ENCODE results near the gene ABHD11. TPM values are rescaled to one million over a fixed set of nuclear protein-coding genes. Genes with fewer than 3 reads are reported as not detected.

ABHD11 gene
- total RNA-seq, 1 experiment from 2014 or later, result 67.7 TPM

DNA sequence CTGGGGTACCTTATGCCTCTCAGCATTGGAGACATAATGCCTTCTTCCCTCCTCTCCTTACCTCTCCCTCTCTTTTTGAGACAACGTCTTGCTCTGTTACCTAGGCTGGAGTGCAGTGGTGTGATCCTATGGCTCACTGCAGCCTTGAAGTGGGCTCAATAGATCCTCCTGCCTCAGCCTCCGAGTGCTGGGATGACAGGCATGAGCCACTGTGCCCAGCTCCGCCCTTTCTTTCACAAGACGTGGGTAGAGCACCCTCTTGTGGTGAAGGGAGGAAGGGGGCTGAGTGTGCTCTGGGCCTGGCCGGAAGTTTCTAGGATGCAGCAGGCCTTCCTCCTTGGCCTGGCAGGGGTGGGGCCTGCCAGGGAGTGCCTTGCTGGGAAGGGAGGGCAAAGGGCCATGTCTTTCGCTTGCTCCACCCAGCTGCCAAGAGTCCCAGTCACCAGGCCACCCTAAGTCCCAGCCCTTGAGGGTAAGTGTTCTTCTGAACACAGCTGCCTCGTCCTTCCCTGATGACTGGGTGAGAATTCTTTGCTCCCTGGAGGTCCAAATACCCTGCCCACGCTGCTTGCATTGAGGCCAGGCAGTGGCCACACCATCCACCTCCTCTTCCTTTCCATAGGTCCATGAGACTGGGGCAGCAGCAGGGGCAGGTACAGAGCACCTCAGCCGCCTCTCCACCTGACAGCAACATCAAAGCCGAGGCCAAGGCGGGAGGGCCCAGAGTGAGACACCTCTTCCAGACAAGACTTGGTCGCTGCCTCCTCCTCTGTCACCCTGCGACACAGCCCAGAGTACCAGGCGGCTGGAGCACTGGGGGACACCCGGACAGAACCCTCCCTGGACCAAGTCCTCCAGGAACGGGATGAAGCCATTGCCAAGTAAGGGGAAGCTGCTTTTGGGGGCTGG is 3.7 kb downstream of the ABHD11 start:
- no peaks in the 10 kb centered on the region for H3K27me3 Mint-ChIP-seq (ENCODE audit: unreplicated experiment)
- H3K4me3 Mint-ChIP-seq (ENCODE audit: low read depth, unreplicated experiment), result peak overlapping the region; percentile 28
- peak overlapping the region; percentile 17 for H3K27ac Mint-ChIP-seq (ENCODE audit: unreplicated experiment)
- peaks cover 19% of the 10 kb centered on the region for H3K4me1 Mint-ChIP-seq (ENCODE audit: low read depth, unreplicated experiment)
- no TSS peak for BruUV-seq (replicated peaks)
- no peaks in the 10 kb centered on the region for H3K9me3 Mint-ChIP-seq (ENCODE audit: low read depth, unreplicated experiment)
- intact Hi-C loops (cut with micrococcal nuclease; ENCODE audit: unreplicated experiment), result loop anchor here (1.0 kb wide), 1 partner anchor 120 kb away; no protein-coding TSS in a partner anchor
- H3K36me3 Mint-ChIP-seq (ENCODE audit: insufficient read depth, unreplicated experiment), result peaks cover 64% of the 10 kb centered on the region
- TF ChIP-seq, protein P1, sequence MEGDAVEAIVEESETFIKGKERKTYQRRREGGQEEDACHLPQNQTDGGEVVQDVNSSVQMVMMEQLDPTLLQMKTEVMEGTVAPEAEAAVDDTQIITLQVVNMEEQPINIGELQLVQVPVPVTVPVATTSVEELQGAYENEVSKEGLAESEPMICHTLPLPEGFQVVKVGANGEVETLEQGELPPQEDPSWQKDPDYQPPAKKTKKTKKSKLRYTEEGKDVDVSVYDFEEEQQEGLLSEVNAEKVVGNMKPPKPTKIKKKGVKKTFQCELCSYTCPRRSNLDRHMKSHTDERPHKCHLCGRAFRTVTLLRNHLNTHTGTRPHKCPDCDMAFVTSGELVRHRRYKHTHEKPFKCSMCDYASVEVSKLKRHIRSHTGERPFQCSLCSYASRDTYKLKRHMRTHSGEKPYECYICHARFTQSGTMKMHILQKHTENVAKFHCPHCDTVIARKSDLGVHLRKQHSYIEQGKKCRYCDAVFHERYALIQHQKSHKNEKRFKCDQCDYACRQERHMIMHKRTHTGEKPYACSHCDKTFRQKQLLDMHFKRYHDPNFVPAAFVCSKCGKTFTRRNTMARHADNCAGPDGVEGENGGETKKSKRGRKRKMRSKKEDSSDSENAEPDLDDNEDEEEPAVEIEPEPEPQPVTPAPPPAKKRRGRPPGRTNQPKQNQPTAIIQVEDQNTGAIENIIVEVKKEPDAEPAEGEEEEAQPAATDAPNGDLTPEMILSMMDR (IDR thresholded peaks at IDR 0.05; ENCODE audit: unreplicated experiment), result peak; percentile 83
- DNase-seq, result peak; percentile 89
- CTCF ChIA-PET, result interaction anchor here (0.6 to 1.6 kb wide), 8 partner anchors 34 to 213 kb away, joined by 3 to 6 read pairs (median 4); partner anchors contain the start of gene BAZ1B

GRCh38 chr7:73732397-73732796 is 6.2 kb downstream of the ABHD11 start:
- DNase-seq, result no peak
- no peak overlapping the region for H3K4me3 Mint-ChIP-seq (ENCODE audit: low read depth, unreplicated experiment)
- no TSS peak for BruUV-seq (replicated peaks)
- TF ChIP-seq, protein P1 (IDR thresholded peaks at IDR 0.05; ENCODE audit: unreplicated experiment), result no peak
- H3K36me3 Mint-ChIP-seq (ENCODE audit: insufficient read depth, unreplicated experiment), result peaks cover 41% of the 10 kb centered on the region
- intact Hi-C loops (cut with micrococcal nuclease; ENCODE audit: unreplicated experiment), result no loop called here
- H3K4me1 Mint-ChIP-seq (ENCODE audit: low read depth, unreplicated experiment), result peaks cover 19% of the 10 kb centered on the region
- H3K27me3 Mint-ChIP-seq (ENCODE audit: unreplicated experiment), result no peaks in the 10 kb centered on the region
- H3K9me3 Mint-ChIP-seq (ENCODE audit: low read depth, unreplicated experiment), result no peaks in the 10 kb centered on the region
- CTCF ChIA-PET, result interaction anchor here (0.6 kb wide), 1 partner anchor 108 kb away, joined by 3 read pairs; the partner anchor contains the start of gene MLXIPL
- H3K27ac Mint-ChIP-seq (ENCODE audit: unreplicated experiment), result no peak overlapping the region

DNA sequence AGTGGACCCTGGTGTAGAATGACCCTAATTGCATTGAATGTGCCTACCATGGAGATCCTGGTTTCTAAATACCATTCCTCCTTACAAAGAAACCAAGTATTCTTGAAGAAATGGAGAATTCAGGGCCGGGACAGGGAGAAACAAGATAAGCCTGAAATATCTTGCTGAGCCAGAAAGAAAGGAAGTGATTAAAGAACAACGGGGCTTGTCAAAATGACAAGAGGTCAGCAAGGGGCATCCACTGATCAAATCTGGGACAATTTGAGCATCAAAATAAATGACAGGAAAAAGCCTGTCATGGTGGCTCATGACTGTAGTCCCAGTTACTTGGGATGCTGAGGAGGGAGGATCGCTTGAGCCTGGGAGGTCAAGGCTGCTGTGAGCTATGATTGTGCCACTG is 8.1 kb downstream of the ABHD11 start:
- no peak overlapping the region for H3K27ac Mint-ChIP-seq (ENCODE audit: unreplicated experiment)
- CTCF ChIA-PET, result no interaction called here

GRCh38 chr7:73728551-73728950 is 10.1 kb downstream of the ABHD11 start:
- no peak for DNase-seq
- TF ChIP-seq, protein P1 (IDR thresholded peaks at IDR 0.05; ENCODE audit: unreplicated experiment), result no peak

More for the DNA sequence above, 8.1 kb downstream of the ABHD11 start:
- Mint-ChIP-seq H3K36me3 (ENCODE audit: insufficient read depth, unreplicated experiment) (peaks cover 22% of the 10 kb centered on the region), H3K27me3 (ENCODE audit: unreplicated experiment) (no peaks in the 10 kb centered on the region), H3K4me1 (ENCODE audit: low read depth, unreplicated experiment) (peaks cover 8% of the 10 kb centered on the region), H3K4me3 (ENCODE audit: low read depth, unreplicated experiment) (no peak overlapping the region), H3K9me3 (ENCODE audit: low read depth, unreplicated experiment) (no peaks in the 10 kb centered on the region)
- TF ChIP-seq, protein P1 (IDR thresholded peaks at IDR 0.05; ENCODE audit: unreplicated experiment), result no peak
- intact Hi-C loops (cut with micrococcal nuclease; ENCODE audit: unreplicated experiment), result no loop called here
- BruUV-seq (replicated peaks), result no TSS peak
- DNase-seq, result no peak

More at GRCh38 chr7:73728551-73728950, 10.1 kb downstream of the ABHD11 start:
- Mint-ChIP-seq H3K27me3 (ENCODE audit: unreplicated experiment) (no peaks in the 10 kb centered on the region), H3K36me3 (ENCODE audit: insufficient read depth, unreplicated experiment) (peaks cover 5% of the 10 kb centered on the region), H3K4me3 (ENCODE audit: low read depth, unreplicated experiment) (no peak overlapping the region), H3K27ac (ENCODE audit: unreplicated experiment) (no peak overlapping the region), H3K9me3 (ENCODE audit: low read depth, unreplicated experiment) (no peaks in the 10 kb centered on the region), H3K4me1 (ENCODE audit: low read depth, unreplicated experiment) (no peaks in the 10 kb centered on the region)
- CTCF ChIA-PET, result interaction anchor here (0.7 kb wide), 1 partner anchor 129 kb away, joined by 5 read pairs; no protein-coding TSS in a partner anchor
- BruUV-seq (replicated peaks), result no TSS peak
- intact Hi-C loops (cut with micrococcal nuclease; ENCODE audit: unreplicated experiment), result no loop called here

All from Calu3 (cell line).